ENCODE results near the gene PFDN4.
A peak's percentile ranks its signal among the peaks of the same experiment; 100 is the strongest.
"Not testable (repeated sequence)": the region's sequence is repeated elsewhere in the genome, so short reads cannot be mapped to it uniquely, and the experiment has no call there.

PFDN4 gene

GRCh38 chr20:54204063-54204462 is 3.8 kb upstream of the PFDN4 start:
- DNase-seq = no peak

- no peak for DNase-seq
These were observed 3.4 kb upstream of the PFDN4 start for GRCh38 chr20:54204481-54204880.

DNA sequence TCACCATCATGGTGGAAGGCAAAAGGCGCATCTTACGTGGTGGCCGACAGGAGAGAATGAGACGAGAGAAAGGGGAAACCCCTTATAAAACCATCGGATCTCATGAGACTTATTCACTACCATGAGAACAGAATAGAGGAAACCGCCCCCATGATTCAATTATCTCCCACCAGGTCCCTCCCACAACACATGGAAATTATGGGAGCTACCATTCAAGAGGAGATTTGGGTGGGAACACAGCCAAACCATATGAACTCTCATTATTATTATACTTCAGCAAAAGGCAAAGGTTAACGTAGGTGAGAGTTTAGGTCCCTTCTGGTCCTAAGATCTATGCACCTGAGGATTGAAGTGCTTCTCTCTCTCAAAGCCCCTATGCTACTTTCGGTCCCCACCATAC is 2.4 kb upstream of the PFDN4 start:
- DNase-seq = no peak

GRCh38 chr20:54207053-54207742 is 689 bp upstream of the PFDN4 start:
- DNase-seq = no peak

DNA sequence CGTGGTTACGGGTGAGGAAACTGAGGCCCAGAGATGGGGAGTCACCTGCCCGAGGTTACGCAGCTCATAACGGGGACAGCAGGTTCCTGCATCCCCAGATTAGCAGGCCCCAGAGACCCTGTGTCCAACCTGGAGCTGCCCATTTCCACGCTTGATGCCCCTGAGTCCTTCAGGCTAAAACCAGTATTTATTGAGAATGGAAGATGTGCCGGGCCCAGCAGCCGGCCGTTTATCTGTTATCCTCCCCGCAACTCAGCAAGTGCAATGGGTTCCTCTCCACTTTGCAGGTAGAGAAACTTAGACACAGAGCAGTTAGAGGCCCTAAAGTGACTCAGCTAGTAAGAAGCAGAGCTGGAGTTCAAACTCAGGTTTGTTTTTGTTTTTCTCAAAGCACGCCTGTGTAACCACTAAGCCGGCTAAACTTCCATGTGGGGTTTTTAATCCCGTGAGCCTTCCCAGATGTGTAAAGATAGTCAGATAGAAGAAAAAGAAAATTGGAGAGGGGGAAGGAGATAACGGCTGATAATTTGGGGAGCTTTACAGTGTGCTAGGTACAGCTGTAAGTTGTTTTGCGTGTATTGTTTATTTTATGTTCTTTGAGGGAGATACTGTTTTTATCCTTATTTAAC is 775 bp downstream of the PFDN4 start:
- no peak for DNase-seq

- no peak for DNase-seq
These were observed 1.4 kb downstream of the PFDN4 start for GRCh38 chr20:54209216-54209813.

DNA sequence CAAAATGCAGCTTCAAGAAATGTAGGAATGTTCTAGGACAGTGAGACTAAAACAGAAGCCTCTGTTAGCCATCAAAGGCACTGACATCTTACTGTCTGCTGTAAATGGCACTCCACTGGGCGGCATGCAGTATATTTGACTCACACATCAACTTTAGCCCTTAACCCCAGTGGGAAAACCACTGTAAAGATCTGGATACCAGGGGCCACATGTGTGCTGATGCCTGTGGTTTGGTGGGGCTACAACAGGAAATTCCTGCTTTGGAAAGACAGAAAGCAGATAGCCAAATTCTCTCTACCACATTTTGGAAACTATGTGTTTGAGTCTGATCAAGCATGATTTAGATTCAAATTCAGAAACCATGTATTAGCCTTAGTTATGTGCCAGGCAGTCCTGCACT is 4.3 kb downstream of the PFDN4 start:
- no peak for DNase-seq

- no peak for DNase-seq
These were observed 5.0 kb downstream of the PFDN4 start for GRCh38 chr20:54212871-54213270.

DNA sequence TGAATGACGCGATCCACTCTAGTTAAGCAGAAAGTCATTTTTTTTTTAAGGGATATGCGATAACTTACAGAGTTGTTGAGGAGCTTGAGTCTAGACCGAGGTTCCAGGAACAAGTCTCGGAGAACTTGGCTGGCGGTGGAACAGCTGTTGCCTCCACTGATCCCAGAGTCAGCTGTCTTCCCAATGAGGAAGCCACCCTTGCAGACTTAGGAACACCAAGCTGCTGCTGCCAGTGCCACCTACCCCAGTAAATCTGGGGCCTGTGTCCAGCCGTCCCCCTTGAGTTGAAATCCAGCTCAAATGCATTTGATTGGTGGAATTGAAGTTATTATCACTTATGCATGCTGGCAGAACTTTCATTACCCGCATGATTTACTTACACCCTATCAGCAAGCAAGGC is 6.7 kb downstream of the PFDN4 start:
- DNase-seq = no peak

DNA sequence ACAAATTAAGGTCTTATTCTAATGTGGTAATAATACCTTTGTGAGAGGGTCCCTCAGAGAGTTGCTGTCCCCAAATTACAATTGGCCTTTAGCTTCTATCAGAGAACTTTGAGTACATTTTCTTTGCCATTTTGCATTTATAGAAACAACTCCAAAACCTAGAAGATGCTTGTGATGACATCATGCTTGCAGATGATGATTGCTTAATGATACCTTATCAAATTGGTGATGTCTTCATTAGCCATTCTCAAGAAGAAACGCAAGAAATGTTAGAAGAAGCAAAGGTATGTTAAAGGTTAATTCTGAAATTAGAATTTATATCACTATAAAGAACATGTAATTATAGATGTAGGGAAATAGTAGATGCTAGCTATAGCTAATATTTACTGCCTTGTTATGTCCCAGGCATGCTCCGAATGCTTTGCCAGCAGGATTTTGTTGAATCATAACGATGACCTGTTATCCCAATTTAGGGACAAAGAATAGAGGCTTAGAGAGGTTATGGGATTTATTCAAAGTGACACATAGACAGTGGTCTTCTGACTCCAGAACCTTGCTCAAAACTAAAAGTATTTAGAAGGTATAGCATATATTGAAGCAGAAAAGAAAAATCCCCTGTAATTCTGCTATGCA is 7.4 kb downstream of the PFDN4 start:
- no peak for DNase-seq

DNA sequence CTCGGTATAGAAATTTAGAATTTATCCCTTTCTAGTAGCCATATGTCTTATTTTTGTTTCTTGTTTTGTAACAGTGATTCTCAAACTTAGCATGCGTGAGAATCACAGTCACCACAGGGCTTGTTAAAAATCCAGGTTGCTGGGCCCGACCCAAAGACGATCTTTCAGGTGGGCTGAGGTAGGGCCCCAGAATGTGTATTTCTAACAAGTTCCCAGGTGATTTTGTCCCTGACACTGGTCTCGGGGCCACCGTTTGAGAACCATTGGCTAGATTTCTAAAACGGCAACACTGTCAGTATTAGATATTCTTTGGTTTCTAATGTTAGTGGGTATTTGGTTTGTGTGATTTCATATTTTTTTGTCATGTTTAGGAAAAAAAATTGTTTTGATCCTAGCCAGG is 9.9 kb downstream of the PFDN4 start:
- no peak for DNase-seq

DNA sequence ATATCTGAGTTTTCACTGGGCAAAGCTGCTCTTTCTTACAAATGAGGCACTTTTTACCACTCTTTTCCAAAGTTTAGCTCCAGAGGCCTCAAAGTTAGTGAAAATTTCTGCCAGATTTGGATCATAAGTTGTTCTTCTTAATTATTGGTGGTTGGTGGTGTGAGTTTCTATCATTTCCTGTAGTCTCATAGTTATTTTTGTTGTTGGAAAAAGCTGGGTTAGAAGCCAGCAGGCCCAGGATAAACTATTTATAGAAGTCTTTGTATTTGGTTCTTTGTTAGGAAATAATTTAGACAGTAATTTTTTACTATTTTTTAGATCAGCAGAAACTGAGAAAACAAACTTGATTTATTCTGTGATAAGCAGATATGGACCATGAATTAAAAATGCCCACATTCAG is 10.6 kb downstream of the PFDN4 start:
- no peak for DNase-seq

- no peak for DNase-seq
These were observed 12.0 kb downstream of the PFDN4 start for GRCh38 chr20:54219751-54220426.

GRCh38 chr20:54220722-54221121 is 12.8 kb downstream of the PFDN4 start:
- no peak for DNase-seq

DNA sequence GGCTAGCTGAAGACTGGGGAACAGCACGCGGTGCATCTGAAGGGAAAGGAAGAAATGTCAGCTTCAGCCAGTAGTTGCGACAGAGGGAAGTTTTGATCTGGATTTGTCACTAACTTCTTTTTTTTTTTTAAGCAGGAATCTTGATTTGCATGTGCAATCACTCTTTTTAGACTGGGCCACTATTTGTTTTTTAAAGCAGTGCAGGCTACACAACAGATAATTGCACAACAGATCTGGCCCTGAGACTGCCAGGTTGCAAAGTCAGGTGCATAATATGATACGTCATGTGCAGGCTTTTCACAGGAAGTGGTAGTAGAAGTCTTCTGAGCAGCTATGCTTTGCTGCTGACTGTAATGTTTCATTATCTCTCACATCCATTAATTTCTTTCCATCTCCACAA is 13.5 kb downstream of the PFDN4 start:
- DNase-seq = no peak

DNA sequence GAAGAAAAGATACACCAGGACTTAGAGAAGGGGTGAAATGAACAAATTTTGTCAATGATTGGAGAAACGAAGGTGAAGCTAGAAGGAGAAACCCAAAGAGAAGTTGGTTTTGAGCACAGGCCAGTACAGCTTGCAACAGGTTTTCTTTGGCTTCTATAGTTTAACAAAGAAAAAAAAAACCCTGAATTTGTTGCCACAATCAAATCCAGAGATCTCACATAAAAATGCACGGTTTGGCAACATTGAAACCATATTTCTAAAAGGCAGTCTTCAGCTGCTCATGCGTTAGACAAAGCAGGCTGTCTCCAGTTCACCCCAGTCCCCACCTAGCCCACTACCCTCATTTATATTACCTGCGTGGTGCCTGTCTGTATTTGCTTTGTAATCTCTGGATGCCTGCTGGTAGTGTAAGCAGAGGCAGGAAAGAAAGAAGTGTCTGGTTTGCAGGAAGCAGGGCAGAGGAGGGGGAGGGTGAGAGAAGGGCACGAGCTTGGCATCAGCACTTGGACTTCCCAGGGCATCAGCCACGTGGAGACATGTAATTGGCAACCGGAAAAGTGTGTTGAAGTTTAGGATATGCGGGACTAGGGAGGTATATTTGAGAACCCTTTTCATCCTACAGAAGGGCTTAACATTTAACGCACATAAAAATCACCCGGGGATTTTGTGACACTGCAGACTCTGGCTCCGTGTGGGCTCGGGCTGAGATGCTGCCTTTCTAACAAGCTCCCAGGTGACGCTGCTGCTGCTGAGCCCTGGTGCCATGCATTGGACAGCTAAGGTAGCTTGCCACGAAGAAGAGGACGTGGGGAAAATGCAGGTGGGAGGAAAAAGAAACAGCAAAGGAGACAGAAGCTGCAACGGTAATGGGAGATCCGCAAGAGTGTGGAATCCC is 14.4 kb downstream of the PFDN4 start:
- DNase-seq = peak; percentile 20

GRCh38 chr20:54223285-54223684 is 15.4 kb downstream of the PFDN4 start:
- no peak for DNase-seq

DNA sequence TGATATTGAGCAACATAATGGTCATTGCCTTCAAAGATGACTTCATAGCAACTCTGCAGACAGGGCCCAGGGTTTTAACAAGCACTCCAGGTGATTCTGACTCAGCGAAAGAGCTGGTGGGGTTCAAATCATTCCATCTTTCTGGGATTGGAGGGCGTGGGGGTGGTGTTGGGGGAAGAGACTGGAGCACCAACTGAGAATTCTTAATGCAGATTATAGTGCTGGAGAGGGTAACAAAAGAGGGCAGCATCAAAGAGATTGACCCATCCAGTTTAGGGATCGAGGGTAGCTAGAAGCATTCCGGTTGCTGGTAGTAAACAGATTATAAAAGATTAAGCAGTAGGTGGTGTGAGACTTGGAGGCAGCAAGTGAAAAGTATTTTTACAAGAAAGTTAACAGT is 15.9 kb downstream of the PFDN4 start:
- DNase-seq = no peak

GRCh38 chr20:54224642-54225041 is 16.8 kb downstream of the PFDN4 start:
- DNase-seq = not testable (repeated sequence)

DNA sequence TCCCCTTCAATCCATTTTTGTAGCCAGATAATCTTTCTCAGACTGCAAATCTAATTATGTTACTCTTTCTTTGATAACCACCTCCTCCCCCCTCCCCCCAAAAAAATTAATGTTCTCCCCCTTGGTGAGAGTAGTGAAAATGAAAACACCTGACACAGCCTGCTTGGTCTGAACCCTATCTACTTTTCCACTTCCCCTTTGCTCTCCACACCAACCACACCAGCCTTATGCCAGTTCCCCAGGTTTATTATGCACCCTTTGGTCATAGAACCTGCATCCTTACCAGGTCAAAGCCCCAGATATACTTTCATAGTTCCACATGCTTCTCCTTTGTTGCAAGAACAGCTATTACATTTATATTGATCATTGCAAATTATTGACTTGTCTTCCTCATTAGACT is 19.4 kb downstream of the PFDN4 start:
- no peak for DNase-seq

DNA sequence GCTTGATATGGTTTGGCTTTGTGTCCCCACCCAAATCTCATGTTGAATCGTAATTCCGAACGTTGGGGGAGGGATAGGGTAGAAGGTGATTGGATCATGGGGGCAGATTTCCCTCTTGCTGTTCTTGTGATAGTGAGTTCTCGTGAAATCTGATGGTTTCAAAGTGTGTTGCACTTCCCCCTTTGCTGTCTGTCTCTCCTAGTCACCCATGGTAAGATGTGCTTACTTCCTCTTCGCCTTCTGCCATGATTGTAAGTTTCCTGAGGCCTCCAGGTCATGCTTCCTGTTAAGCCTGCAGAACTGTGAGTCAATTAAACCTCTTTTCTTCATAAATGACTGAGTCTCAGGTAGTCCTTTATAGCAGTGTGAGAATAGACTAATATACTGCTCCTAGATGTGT is 19.9 kb downstream of the PFDN4 start:
- no peak for DNase-seq

DNA sequence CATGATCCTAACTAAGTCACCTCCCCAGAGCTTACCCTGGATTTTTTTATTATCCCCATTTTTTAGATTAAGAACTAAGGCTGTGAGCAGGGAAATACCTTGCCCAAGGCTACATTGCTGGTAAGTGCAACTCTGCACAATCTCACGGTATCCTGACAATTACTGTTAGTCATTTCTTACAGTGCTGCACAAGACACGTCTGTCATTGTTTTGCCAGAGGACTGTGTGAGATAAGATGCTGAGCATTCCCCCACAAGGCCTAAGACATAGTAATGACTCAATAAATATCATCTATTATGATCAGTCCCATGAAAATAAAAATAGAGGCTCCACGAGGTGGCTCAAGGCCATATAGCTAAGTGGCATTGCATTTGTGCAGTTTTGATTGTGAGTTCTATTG is 21.0 kb downstream of the PFDN4 start:
- DNase-seq = no peak

All from NCI-H2029 treated with DMSO at 0.1 percent for 48 hours (cell line).